Thymus (tissue), 11 donors: ENCODE measurements around the gene DDI2. TPM values are rescaled to one million over a fixed set of nuclear protein-coding genes. Genes with fewer than 3 reads are reported as not detected.

Source experiments
- DNase-seq, 9 donors: peaks; one replicate each; pipeline ENCODE4 v3.0.0-alpha.2; 2013; ENCODE audit warnings: low spot score in 9 of 9, low read depth in 6 of 9, missing footprints in 1 of 9
- H3K27ac ChIP-seq, 2 donors: one replicate each; pipeline ENCODE4 v1.5.1; 2013; ENCODE audit warnings: control low read depth in 1 of 2, low read depth in 1 of 2, low read length in 1 of 2, mild to moderate bottlenecking in 1 of 2, moderate library complexity in 1 of 2
- H3K27me3 ChIP-seq, 2 donors: one replicate each; pipeline ENCODE4 v1.5.1; 2013; ENCODE audit warnings: low read length in 1 of 2; ENCODE audit not compliant: control insufficient read depth in 2 of 2, insufficient read depth in 1 of 2
- H3K36me3 ChIP-seq, 2 donors: one replicate each; pipeline ENCODE4 v1.5.1; 2013; ENCODE audit warnings: low read length in 1 of 2, mild to moderate bottlenecking in 1 of 2, moderate library complexity in 1 of 2; ENCODE audit not compliant: control insufficient read depth in 2 of 2, insufficient read depth in 2 of 2
- H3K4me1 ChIP-seq, 2 donors: one replicate each; pipeline ENCODE4 v1.5.1; 2013; ENCODE audit warnings: low read length in 2 of 2; ENCODE audit not compliant: control insufficient read depth in 2 of 2, insufficient read depth in 2 of 2
- H3K4me3 ChIP-seq, 2 donors: one replicate each; pipeline ENCODE4 v1.5.1; 2013; ENCODE audit warnings: low read length in 2 of 2, control low read depth in 1 of 2, mild to moderate bottlenecking in 1 of 2
- H3K9me3 ChIP-seq, 2 donors: one replicate each; pipeline ENCODE4 v1.5.1; 2013; ENCODE audit warnings: low read length in 1 of 2, mild to moderate bottlenecking in 1 of 2; ENCODE audit not compliant: control insufficient read depth in 2 of 2, insufficient read depth in 1 of 2
- WGBS: extraction: QIAGEN DNeasy Blood & Tissue Kit; methylation state at CpG from one replicate; pipeline ENCODE4 v1.1.7; 2013; 5-methylcytosine and 5-hydroxymethylcytosine counted together
- polyA plus RNA-seq: library from polyadenylated mRNA; stranded (reverse); fragments of 200-250 nt; gene quantifications from one replicate; pipeline ENCODE4 v1.2.3, GENCODE V29; 2013
- total RNA-seq: library from RNA; stranded (reverse); fragments of 120-200 nt; gene quantifications from one replicate; pipeline ENCODE4 v1.2.4, GENCODE V29; 2013
- donor health status: healthy.

DDI2 gene
- total and polyA plus RNA-seq, 2 donors = 7.4 to 10.5 TPM

DNA sequence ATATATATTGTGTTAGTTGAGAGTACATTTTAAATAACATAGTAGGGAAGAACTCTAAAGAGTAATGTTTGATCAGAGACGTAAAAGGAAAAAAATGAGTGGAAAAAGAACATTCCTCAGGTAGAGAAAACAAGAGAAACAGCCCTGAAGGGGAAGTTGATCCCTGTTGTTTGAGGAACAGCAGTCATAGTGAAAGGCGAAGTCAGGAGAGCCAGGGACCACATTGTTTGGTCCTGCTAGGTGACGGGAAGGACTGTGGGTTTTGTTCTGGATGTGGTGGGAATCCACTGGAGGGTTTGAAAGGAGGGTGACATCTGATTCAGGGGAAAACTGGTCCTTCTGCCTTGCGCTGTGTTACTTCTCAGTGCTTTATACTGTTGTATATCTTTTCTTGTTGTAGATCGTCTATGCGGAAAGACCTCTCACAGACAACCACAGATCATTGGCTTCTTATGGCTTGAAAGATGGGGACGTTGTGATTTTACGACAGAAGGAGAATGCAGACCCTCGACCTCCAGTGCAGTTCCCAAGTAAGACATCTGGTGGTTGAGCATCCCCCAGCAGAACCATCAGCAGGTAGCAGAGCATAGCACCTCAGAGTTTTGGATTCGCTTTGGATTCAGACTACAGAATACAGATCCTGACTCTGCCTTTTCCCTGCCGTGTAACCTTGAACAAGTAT is 9.2 kb downstream of the DDI2 start:
- 97% methylated on average over 11 of the region's 11 CpGs for WGBS
- no peaks in the 10 kb centered on the region for H3K4me1 ChIP-seq
- H3K36me3 ChIP-seq = peaks cover 12 to 32% of the 10 kb centered on the region in 2 donors

DNA sequence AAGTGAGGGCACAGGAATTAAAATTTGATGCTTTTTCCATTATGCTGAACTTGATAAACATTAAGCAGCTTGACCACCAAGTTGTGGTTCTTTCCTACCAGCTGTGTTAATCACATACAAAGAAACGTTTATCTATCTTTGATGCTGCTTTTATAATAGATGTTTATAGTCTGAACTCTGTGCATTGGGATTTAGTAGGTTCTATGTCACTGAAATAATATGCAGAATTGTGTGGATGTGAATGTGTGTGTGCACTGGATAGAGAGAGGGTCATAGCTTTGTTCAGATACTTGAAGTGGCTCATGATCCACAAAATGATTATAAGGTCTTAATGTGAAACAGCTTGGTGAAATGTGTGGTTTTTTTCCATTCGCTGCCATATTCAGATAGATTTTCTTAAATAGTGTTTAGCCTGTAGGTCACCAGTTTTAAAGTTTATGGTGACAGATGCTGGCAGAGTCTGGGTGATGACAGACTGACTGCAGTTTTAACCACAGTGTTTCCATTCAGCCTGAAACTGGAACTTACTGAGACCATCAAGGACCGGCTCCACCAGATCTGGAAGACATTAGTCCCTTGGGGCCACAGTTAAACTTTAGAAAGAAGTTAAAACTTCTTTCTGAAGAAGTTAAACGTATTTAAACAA is 10.2 kb downstream of the DDI2 start:
- Histone ChIP-seq H3K27ac (no peak overlapping the region), H3K4me1 (no peaks in the 10 kb centered on the region), H3K36me3 (peaks cover 12 to 38% of the 10 kb centered on the region in 2 donors), H3K4me3 (no peak overlapping the region), H3K9me3 (no peaks in the 10 kb centered on the region), H3K27me3 (no peaks in the 10 kb centered on the region)
- WGBS = 89% methylated on average over 4 of the region's 4 CpGs
- no peak for DNase-seq

More for the DNA sequence above, 9.2 kb downstream of the DDI2 start:
- H3K9me3 ChIP-seq = no peaks in the 10 kb centered on the region
- H3K27ac ChIP-seq = no peak overlapping the region
- DNase-seq = no peak
- H3K27me3 ChIP-seq = no peaks in the 10 kb centered on the region
- no peak overlapping the region for H3K4me3 ChIP-seq

DNA sequence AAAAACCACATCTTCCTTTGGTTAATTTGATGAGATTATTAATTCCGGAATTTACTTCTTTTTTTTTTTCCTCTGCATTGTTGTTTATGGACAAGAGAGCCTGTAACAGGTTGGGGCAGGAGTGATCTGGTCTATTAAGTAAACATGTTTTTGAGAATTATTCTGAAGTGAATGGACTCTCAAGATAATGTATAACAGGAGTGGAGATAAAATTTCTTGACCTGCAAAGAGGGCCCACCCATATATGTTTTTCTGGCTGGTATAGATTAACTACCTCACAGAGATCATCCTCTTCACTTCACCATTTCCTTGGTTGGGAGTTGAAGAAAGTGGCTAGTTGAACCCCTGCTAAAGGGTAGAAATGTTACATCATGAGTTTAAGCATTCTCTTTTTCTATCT is 10.7 kb downstream of the DDI2 start:
- no peak overlapping the region for H3K4me3 ChIP-seq
- no peaks in the 10 kb centered on the region for H3K27me3 ChIP-seq
- DNase-seq = no peak
- H3K36me3 ChIP-seq = peaks cover 12 to 43% of the 10 kb centered on the region in 2 donors
- H3K9me3 ChIP-seq = no peaks in the 10 kb centered on the region
- no peak overlapping the region for H3K27ac ChIP-seq
- H3K4me1 ChIP-seq = no peaks in the 10 kb centered on the region
- 89% methylated on average over 1 of the region's 1 CpG for WGBS

DNA sequence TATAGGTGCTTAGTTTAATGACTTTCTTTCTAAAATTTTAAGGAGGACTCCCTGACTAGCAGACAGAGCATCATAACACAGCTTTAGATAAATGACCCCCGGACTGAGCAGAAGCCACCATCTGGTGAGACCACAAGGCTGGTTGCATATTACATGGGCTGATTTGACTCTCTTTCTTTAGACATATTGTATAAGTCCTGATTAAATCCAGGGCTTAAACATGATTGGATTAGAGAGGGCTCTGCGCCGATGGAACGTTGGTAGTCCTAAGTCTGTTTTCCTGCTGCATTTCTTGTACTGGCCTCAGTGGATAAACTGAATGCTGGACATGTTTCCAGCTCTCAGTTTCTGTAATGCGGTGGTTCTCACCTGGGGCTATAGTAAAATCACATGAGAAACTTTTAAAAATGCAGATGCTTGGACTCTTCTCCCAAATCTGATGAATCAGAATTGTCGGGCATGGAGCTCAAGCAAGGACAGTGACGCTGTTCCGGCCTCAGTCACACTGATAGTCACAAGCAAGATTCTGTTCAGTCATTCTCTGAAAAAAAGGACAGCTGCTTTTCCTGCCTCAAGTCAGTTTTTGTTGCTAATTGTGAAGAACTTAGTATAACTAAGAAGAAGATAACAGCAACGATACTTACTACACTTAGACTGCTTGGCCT is 16.6 kb downstream of the DDI2 start:
- no peak for DNase-seq
- Histone ChIP-seq H3K27me3 (no peaks in the 10 kb centered on the region), H3K27ac (no peak overlapping the region), H3K36me3 (peaks cover 49 to 76% of the 10 kb centered on the region in 2 donors), H3K4me1 (no peaks in the 10 kb centered on the region), H3K4me3 (no peak overlapping the region), H3K9me3 (no peaks in the 10 kb centered on the region)
- WGBS = 97% methylated on average over 9 of the region's 9 CpGs

DNA sequence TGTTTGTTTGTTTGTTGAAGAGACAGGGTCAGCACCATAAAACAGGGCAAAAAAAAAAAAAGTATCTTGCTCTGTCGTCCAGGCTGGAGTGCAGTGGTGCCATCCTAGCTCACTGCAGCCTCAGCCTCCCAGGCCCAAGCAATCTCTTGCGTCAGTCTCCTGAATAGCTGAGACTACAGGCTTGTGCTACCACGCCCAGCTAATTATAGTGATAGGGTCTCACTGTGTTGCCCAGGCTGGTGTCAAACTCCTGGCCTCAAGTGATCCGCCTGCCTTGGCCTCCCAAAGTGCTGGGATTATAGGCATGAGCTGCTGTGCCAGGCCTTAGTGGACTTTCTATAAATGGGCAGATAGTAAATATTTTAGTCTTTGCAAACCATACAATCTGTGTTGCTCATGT is 19.2 kb downstream of the DDI2 start:
- H3K4me3 ChIP-seq = no peak overlapping the region
- H3K36me3 ChIP-seq = peaks cover 54 to 87% of the 10 kb centered on the region in 2 donors
- H3K27ac ChIP-seq = no peak overlapping the region
- over 99% methylated on average over 4 of the region's 4 CpGs for WGBS
- no peak for DNase-seq
- no peaks in the 10 kb centered on the region for H3K27me3 ChIP-seq
- H3K9me3 ChIP-seq = no peaks in the 10 kb centered on the region
- H3K4me1 ChIP-seq = no peaks in the 10 kb centered on the region

DNA sequence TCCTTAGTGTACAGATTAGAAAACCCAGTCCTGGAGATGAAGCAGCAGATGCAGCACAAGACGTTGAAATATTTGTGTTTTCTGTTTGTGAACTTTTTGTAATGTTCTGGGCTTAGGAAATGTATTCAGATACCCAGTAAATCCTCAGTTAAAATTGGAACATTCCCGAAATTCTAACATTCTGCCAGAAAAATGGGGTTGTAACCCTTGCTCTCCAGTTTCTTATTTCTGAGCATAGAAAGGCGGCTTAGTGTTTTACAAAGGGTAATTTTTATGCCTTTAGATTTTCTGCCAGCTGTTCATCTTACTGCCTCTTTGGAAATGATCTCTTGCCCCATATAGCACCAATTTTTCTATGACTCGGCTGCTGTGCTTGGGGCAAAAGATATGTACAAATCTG is 20.6 kb downstream of the DDI2 start:
- no peaks in the 10 kb centered on the region for H3K27me3 ChIP-seq
- H3K36me3 ChIP-seq = peaks cover 54 to 80% of the 10 kb centered on the region in 2 donors
- no peaks in the 10 kb centered on the region for H3K4me1 ChIP-seq
- no peak overlapping the region for H3K4me3 ChIP-seq
- WGBS = 96% methylated on average over 4 of the region's 4 CpGs
- H3K9me3 ChIP-seq = no peaks in the 10 kb centered on the region
- DNase-seq = no peak
- no peak overlapping the region for H3K27ac ChIP-seq

DNA sequence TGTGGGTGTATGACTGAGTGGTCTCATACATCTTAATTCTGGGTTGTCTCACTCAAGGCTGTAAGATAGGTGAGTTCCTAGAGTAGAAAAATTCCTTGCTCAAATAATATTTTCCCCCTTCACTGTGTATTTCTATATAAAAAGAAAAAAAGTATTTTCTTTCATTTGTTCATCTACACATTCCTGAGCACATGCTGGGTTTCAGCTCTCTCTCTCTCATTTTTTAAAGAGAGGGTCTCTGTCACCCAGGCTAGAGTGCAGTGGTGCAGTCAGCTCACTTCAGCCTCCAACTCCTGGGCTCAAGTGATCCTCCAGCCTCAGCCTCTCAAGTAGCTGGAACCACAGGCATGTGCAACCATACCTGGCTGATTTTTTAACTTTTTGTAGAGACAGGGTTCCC is 22.0 kb downstream of the DDI2 start:
- Histone ChIP-seq H3K4me3 (no peak overlapping the region), H3K9me3 (no peaks in the 10 kb centered on the region), H3K4me1 (no peaks in the 10 kb centered on the region), H3K27me3 (no peaks in the 10 kb centered on the region), H3K36me3 (peaks cover 42 to 78% of the 10 kb centered on the region in 2 donors), H3K27ac (no peak overlapping the region)
- no peak for DNase-seq

DNA sequence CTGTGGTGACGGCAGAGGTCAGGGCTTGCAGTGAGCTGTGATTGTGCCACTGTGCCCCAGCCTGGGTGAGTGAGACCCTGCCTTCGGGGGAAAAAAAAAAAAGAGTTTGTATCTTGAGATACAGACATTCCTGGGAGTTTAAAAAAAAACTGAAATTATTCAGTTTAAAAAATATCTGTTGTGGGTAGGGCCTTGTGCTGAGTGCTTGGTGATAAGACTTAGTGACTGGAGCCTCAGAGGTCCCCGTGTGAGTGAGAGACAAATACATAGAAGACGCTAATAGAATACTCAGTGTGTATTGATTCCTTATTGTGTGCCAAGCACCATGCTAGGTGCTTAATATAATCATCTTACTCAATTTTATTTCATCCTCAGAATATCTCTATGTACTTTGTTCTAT is 22.7 kb downstream of the DDI2 start:
- peaks cover 36 to 76% of the 10 kb centered on the region in 2 donors for H3K36me3 ChIP-seq
- H3K4me3 ChIP-seq = no peak overlapping the region
- whole genome bisulfite sequencing = 96% methylated on average over 4 of the region's 4 CpGs
- no peaks in the 10 kb centered on the region for H3K9me3 ChIP-seq
- no peak for DNase-seq
- no peaks in the 10 kb centered on the region for H3K27me3 ChIP-seq
- H3K27ac ChIP-seq = no peak overlapping the region
- no peaks in the 10 kb centered on the region for H3K4me1 ChIP-seq

DNA sequence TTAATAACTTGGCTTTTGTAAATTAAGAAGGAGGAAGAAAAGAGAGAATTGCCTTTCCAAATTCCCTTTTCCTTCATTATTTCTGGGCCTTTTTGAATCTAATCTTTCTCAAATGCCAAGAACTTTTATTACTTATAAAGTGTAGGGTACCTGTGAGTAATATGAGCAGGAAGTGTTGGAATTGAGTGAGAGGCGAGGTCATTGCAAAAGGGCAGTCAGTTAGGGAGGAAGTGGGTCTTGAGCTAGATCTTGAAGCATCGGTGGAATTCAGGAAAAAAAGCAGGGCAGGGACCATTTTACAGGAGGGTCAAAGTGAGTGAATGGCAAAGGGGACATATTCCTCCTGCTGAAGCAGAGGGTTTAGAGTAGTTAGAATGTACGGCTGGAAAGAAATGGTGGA is 23.4 kb downstream of the DDI2 start:
- no peaks in the 10 kb centered on the region for H3K9me3 ChIP-seq
- H3K27ac ChIP-seq = no peak overlapping the region
- no peak overlapping the region for H3K4me3 ChIP-seq
- H3K4me1 ChIP-seq = no peaks in the 10 kb centered on the region
- WGBS = 95% methylated on average over 3 of the region's 3 CpGs
- H3K36me3 ChIP-seq = peaks cover 43 to 76% of the 10 kb centered on the region in 2 donors
- no peaks in the 10 kb centered on the region for H3K27me3 ChIP-seq
- no peak for DNase-seq
